ENCODE data around the gene PRKAR1A. TPM values are rescaled to one million over a fixed set of nuclear protein-coding genes. Genes with fewer than 3 reads are reported as not detected.

PRKAR1A gene
- total and polyA plus RNA-seq, 2 of the 8 experiments (the other 6 are each of a cell fraction or from before 2014, with no cell fraction given), result 39.3 to 149 TPM

DNA sequence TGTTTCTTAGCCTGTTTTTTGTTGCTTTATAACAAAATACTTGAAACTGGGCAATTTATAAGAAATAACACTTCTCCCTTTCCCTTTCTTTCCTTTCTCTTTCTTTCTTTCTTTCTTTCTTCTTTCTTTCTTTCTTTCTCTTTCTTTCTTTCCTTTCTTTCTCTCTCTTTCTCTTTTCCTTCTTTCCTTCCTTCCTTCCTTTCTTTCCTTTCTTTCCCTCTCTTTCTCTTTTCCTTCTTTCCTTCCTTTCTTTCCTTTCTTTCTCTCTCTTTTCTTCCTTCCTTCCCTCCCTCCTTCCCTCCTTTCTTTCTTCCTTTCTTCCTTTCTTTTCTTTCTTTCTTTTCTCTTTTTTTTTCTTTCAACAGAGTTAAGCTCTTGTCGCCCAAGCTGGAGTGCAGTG lies 61.1 kb downstream of the PRKAR1A start:
- Histone ChIP-seq H3K9me3 (ENCODE audit: insufficient read depth in 2 of 2, low read depth in 1 of 2, low read length in 1 of 2) (no peaks in the 10 kb centered on the region), H3K18ac (ENCODE audit: extremely low read depth, low read length) (no peak overlapping the region), H3K9ac (replicated peaks in 1 of 4; ENCODE audit: extremely low read depth in 1 of 4, low read depth in 3 of 4, low read length in 3 of 4) (no peak overlapping the region), H3K79me2 (ENCODE audit: control insufficient read depth in 1 of 2, insufficient read depth in 2 of 2, low read length in 2 of 2) (no peaks in the 10 kb centered on the region), H3K23ac (ENCODE audit: insufficient read length) (no peak overlapping the region), H3K23me2 (ENCODE audit: low read depth, low read length) (no peaks in the 10 kb centered on the region), H4K20me1 (replicated peaks in 1 of 2; ENCODE audit: control insufficient read depth in 1 of 2, insufficient read depth in 2 of 2, low read length in 2 of 2) (no peaks in the 10 kb centered on the region), H3K79me1 (ENCODE audit: low read depth, low read length) (no peaks in the 10 kb centered on the region), H2BK5ac (ENCODE audit: low read depth, low read length) (no peak overlapping the region), H2BK20ac (ENCODE audit: low read length) (no peak overlapping the region), H2AK5ac (ENCODE audit: low read depth, low read length) (no peak overlapping the region), H3K4me3 (ENCODE audit: extremely low read depth in 1 of 4, insufficient read depth in 2 of 4, low read depth in 3 of 4, low read length in 4 of 4) (no peak overlapping the region), H3K4ac (replicated peaks; ENCODE audit: insufficient read length, low read depth, low read length) (no peak overlapping the region), H2BK120ac (replicated peaks; ENCODE audit: low read depth, low read length) (no peak overlapping the region), H4K5ac (ENCODE audit: insufficient read length, low read depth, low read length) (no peak overlapping the region), H3K4me2 (ENCODE audit: insufficient read depth in 1 of 2, low read depth in 2 of 2, low read length in 2 of 2) (no peak overlapping the region), H3K36me3 (ENCODE audit: control insufficient read depth in 2 of 4, insufficient read depth in 4 of 4, low read length in 3 of 4) (peaks cover 0 to 8% (median 0%) of the 10 kb centered on the region in 4 experiments; a peak in 1 of 8 replicates), H3K56ac (replicated peaks; ENCODE audit: insufficient read length, low read depth, low read length) (no peak overlapping the region), H3K4me1 (replicated peaks in 1 of 4; ENCODE audit: control insufficient read depth in 3 of 4, insufficient read depth in 4 of 4, low read length in 3 of 4) (no peaks in the 10 kb centered on the region), H2BK15ac (ENCODE audit: low read length) (no peak overlapping the region), H3K27me3 (replicated peaks in 1 of 4; ENCODE audit: control insufficient read depth in 3 of 4, extremely low read depth in 1 of 4, insufficient read depth in 3 of 4, low read length in 3 of 4) (no peaks in the 10 kb centered on the region), H4K91ac (replicated peaks; ENCODE audit: insufficient read length, low read length) (no peak overlapping the region), H3K27ac (ENCODE audit: low read depth, low read length) (no peak overlapping the region), H2AFZ (ENCODE audit: low read length) (no peak overlapping the region), H3K14ac (ENCODE audit: insufficient read length) (no peak overlapping the region), H2BK12ac (ENCODE audit: low read depth, low read length) (no peak overlapping the region), H4K8ac (ENCODE audit: extremely low read depth, insufficient read depth, low read length) (no peak overlapping the region)
- ChIA-PET CTCF (ENCODE audit: partially characterized antibody) (interaction anchor here (0.8 to 0.9 kb wide), 3 partner anchors 9 to 100 kb away, joined by 3 read pairs; no protein-coding TSS in a partner anchor), POLR2A (ENCODE audit: partially characterized antibody) (no interaction called here)
- FAIRE-seq (no peak), DNase-seq (ENCODE audit: low read depth in 1 of 2, low spot score in 2 of 2) (no peak)
- TF ChIP-seq CBX8 (IDR thresholded peaks at IDR 0.05; ENCODE audit: borderline replicate concordance, low read depth, low read length) (no peak), BRCA1 (IDR thresholded peaks at IDR 0.05; ENCODE audit: low read depth, low read length) (no peak), NRF1 (IDR thresholded peaks at IDR 0.05; ENCODE audit: low read depth, low read length) (no peak), POLR2A (IDR thresholded peaks at IDR 0.05; ENCODE audit: control extremely low read depth in 1 of 2, low read depth in 2 of 2, low read length in 2 of 2) (no peak), SP4 (IDR thresholded peaks at IDR 0.05; ENCODE audit: low read length) (no peak), SIX5 (IDR thresholded peaks at IDR 0.05; ENCODE audit: low read depth, low read length) (no peak), CHD2 (IDR thresholded peaks at IDR 0.05; ENCODE audit: low read length) (no peak), KDM4A (IDR thresholded peaks at IDR 0.05; ENCODE audit: low read depth, low read length, severe bottlenecking) (no peak), CTBP2 (IDR thresholded peaks at IDR 0.05; ENCODE audit: borderline replicate concordance, insufficient read depth, insufficient read length, low read length) (no peak)
- TF ChIP-seq, protein P1, sequence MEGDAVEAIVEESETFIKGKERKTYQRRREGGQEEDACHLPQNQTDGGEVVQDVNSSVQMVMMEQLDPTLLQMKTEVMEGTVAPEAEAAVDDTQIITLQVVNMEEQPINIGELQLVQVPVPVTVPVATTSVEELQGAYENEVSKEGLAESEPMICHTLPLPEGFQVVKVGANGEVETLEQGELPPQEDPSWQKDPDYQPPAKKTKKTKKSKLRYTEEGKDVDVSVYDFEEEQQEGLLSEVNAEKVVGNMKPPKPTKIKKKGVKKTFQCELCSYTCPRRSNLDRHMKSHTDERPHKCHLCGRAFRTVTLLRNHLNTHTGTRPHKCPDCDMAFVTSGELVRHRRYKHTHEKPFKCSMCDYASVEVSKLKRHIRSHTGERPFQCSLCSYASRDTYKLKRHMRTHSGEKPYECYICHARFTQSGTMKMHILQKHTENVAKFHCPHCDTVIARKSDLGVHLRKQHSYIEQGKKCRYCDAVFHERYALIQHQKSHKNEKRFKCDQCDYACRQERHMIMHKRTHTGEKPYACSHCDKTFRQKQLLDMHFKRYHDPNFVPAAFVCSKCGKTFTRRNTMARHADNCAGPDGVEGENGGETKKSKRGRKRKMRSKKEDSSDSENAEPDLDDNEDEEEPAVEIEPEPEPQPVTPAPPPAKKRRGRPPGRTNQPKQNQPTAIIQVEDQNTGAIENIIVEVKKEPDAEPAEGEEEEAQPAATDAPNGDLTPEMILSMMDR (IDR thresholded peaks at IDR 0.05; ENCODE audit: control extremely low read depth in 1 of 3, insufficient read depth in 1 of 3, low read depth in 1 of 3, low read length in 3 of 3), result no peak
- 100% methylated on average over 1 of the region's 1 CpG; no CpG with 5 or more reads in 1 of the 2 experiments for WGBS, 2 experiments (ENCODE audit: extremely low coverage in 1 of 2, insufficient coverage in 1 of 2, insufficient read length in 1 of 2, insufficient replicate concordance in 2 of 2, low coverage in 1 of 2, low lambda C conversion rate in 2 of 2, missing lambda C conversion rate in 1 of 2)
